NCI-H345 treated with DMSO at 0.1 percent for 48 hours (cell line): ENCODE results near the gene POFUT2.

Source experiments
- DNase-seq: peaks from one replicate; lab custom pipeline; 2025; ENCODE audit not compliant: unreplicated experiment; lab: John Stamatoyannopoulos, UW

POFUT2 gene

DNA sequence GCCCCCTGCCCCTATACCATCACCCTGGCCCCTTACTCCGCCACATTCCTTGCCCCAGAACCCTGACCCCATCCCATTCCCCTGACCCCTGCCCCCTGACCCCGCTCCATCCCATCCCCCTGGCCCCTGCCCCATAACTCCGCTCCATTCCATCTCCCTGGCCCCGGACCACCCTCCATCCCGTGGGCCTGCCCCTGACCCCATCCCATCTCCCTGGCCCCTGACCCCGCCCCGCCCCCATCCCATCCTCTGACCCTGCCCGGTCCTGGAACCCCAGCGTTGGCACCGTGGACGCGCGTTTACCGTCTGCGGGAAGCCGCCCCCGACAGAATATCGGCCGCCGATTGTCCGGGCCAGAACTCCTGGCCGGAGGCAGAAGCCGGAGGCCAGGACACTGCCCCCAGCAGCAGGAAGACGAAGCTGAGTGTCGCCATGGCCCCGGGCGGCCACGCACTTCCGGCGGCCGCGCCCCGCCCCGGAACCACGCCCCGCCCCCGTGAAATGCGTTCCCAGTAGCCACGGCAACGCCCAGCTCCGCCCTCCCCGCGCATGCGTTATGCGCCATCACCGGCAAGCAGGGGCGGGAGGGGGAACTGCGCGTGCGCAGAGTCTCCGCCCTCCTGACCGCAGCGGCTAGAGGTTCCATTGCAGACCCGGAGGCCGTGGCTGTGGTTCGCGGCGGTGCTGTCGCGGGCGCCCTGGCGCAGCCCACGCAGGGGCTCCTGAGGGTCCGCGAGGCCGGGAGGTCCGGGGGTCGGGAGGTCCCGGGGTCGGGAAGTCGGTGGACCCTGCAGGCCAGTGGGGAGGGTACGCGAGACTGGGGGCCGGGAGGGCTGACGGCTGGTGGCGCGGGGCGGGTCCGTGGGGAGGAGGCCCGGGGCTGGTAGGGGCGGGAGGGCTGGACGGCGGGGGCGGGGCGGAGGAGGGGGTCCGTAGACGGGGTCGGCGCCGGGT lies at the start of gene POFUT2:
Gene POFUT2 (minus strand): TSS at position 458 of the 954 bp plus-strand sequence. CDS start 24 bp downstream, at position 434.
- DNase-seq = peak; percentile 96

DNA sequence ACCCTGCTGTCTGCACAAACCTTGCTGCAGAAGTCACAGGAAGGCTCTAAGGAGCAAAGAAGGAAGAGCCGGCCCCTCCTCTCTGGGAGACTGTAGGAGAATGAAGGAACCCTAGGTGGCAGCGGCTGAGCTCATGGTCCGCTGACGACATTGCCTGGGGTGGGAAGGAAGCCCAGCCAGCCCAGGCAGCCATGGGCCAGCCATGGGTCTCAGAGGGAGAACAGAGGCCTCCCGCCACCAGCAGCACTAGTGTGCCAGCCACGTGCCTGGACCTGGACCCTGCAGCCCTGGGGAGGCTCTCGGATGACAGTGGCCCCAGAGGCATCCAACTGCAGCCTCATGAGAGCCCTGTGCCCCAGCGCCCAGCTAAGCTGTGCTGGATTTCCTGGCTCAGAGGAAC lies 49.2 kb upstream of the POFUT2 start:
- DNase-seq = no peak

GRCh38 chr21:45336535-45336810 lies 48.8 kb upstream of the POFUT2 start:
- DNase-seq = no peak

DNA sequence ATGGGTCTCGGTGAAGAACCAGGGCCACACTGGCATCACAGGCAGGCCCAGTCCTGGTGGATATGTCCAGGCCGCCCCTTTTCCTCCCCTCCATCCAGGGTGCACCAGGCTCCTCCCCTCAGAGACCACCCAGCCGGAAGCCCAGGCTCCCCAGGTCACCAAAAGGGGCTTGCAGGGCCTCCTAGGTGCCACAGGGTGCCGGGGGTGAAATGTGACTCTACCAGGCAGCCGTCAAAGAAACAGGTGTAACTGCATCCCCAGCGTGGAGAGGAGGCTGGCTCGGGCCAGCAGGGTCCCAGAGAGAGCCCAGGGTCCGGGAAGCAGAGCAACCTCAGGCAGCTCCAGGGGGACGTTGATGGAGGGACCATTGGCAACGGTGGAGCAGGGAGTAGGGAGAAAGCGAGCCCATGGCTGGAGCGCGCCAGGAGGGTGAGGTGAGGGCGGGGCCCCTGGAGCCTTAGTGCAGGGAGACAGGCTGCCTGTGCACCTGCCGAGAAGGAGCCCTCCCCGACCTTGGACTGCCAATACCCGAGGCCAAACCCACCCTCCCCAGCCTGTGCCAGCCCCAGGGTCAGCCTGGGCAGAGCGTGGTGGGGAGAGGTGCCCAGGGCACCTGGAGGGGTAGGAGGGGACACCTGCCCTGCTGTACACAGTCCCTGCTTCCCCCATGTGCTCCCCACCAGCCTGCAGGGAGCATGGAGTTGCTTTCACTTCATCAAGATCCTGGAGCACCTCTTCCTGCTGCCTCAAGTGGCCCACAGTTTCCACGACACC lies 48.3 kb upstream of the POFUT2 start:
- DNase-seq = no peak

DNA sequence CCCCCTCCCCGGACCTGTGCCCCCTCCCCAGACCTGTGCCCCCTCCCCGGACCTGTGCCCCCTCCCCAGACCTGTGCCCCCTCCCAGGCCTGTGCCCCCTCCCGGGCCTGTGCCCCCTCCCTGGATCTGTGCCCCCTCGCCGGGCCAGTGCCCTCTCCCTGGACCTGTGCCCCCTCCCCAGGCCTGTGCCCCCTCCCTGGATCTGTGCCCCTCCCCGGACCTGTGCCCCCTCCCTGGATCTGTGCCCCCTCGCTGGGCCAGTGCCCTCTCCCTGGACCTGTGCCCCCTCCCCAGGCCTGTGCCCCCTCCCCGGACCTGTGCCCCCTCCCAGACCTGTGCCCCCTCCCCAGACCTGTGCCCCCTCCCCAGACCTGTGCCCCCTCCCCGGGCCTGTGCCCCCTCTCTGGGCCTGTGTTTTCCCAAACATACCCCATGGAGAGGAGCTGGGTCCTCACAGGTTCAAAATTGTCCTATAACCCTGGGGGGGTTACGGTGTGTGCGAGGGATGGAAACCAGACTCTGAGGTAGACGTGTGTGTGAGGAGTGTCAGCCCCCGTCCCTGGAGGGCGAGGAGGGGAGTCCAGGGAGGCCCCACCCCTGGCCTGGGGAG lies 47.6 kb upstream of the POFUT2 start:
- no peak for DNase-seq

DNA sequence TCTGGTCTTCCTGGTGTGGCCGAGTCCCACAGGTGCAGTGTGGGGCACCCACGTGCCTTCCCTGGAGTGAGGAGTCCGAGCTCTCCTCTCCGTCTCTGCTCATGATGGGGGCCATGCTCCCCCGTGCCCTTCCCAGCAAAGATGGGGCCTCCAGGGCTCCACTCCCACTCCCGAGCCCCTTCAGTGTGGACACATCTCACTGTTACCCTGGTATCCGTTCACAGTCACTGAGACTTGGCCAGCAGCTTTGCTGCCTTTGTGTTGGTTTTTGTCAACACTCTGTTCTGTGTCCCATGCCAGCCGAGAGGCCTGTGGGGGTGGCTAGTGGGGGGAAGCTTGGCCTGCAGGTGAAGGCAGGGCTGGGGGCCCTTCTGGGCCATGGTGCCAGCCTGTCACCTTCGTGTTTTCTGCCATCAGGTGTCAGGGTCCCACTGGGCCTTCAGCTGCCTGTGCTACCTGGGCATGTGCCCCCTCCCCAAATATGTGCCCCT lies 46.9 kb upstream of the POFUT2 start:
- DNase-seq = no peak

DNA sequence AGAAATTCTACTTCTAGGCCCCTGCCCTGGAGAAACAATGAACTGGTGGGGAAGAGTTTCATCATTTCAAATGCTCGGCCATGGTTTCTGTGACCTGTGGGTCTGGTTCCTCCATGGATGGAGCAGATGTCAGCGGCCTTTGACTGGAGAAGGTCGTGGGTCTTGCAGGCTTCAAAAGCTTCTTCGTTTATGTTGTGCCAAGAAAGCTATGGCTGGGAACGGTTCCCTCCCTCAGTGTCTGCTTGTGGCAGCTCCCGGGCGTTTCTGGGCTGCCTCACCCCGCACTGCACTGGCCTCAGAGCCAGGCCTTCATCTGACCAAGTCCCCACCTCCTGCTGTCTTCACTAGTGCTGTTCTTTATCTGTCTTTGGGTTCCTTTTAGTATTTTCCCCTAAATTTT lies 46.4 kb upstream of the POFUT2 start:
- no peak for DNase-seq

DNA sequence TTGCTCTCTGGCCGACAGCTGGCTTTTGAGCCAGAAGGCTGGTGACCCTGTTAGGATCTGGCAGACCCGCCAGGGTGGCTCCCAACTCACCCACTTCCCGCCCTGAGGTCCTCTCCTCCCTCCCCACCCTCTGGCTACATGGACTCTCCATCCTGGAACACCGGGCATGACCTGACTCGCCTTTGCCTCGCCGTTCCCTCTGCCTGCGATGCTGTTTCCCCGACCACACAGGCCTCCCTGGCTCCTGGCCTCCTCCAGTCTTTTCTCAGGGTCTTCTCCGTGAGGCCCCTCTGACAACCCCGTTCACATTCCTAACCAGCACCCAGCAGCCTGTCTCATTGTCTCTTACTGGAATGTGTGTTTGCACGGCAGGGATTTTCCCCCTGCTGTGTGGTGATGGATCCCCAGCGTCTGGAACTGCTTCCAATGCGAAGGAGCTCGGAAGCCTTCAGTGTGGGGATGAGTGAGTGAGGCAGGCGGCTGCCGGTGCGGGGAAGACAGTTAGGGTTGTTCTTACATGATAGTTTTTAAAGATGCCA lies 46.0 kb upstream of the POFUT2 start:
- no peak for DNase-seq

DNA sequence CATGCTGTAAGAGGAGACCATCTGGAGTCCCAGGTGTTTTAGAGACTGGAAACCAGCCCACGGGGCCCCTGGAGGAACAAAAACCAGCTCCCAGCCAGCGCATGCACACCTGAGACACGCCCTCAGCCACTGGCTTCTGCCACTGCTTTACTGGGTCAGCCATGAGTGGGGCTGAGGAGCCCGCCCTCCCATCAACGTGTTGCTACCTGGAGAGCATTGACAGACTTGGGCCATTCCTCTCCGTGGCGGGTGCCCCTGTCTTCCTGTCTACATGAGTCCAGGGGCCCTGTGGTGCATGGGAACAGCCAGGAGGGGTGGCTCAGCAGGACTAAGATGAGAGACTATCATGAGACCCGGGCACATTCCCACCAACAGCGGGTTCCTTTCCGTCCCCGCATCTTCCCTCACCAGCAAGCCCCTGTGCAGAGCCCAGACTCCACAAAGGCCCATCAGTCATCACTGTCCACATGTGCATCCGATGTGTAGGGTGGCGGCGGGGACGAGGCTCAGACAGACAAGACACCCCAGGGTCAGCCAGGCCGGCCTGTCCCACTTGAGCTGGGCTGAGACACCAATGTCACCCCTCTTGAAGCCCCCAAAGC lies 45.4 kb upstream of the POFUT2 start:
- DNase-seq = no peak

DNA sequence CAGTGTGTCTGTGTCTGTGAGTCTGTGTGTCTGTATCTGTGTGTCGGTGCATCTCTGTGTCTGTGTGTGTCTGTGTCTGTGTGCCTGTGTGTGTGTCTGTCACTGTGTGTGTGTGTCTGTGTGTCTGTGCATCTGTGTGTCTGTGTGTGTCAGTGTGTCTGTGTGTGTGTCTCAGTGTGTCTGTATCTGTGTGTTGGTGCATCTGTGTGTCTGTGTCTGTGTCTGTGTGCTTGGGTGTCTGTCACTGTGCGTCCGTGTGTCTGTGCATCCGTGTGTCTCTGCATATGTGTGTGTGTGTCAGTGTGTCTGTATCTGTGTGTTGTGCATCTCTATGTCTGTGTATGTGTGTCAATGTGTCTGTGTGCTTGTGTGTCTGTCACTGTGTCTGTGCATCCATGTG lies 44.7 kb upstream of the POFUT2 start:
- no peak for DNase-seq

DNA sequence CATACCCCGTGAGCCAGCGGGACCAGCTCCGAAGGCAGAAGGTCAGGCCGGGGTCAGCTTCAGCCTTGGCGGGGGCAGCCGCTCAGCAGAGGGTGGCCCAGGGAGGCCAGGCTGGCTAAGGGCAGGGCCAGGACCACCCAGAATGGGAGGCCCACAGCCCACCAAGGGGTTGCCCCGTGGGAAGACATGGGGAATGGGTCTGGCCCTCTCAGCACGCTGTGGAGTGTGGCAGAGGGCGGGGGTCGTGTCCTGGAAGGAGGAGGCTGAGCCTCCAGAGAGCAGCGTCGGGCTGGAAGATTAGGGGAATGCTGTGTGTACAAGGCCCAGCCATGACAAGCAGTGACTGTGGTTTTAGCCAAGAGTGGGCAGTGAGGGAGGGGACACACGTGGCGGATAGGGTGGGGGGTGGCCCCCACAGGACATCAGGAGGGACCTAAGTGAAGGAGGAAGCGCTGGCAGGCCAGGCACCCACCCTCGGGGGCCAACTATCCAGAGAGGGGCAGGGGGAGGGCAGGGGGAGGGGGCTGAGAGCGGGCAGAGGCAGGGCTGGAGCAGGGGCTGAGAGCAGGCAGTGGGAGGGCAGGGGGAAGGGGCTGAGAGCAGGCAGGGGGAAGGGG lies 43.9 kb upstream of the POFUT2 start:
- DNase-seq = no peak

DNA sequence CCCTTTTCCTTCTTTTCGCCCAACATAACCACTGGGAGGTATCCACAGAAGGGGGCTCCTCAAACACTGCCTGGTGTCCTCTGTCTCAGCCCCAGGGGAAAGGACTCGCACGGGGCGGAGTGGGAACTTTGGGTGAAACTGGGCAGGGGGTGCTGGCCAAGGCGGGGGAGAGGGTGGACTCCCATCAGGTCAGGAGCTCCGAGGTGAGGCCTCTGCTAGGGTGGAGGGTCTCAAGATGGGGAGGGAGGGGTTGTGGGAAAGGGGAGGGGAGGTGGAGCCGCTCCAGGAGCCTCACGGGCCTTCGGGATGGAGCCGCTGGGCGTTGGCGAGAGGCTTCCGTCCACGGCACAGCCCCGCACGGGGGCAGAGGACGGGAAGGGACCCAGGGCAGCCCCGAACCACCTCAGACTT lies 43.2 kb upstream of the POFUT2 start:
- no peak for DNase-seq

DNA sequence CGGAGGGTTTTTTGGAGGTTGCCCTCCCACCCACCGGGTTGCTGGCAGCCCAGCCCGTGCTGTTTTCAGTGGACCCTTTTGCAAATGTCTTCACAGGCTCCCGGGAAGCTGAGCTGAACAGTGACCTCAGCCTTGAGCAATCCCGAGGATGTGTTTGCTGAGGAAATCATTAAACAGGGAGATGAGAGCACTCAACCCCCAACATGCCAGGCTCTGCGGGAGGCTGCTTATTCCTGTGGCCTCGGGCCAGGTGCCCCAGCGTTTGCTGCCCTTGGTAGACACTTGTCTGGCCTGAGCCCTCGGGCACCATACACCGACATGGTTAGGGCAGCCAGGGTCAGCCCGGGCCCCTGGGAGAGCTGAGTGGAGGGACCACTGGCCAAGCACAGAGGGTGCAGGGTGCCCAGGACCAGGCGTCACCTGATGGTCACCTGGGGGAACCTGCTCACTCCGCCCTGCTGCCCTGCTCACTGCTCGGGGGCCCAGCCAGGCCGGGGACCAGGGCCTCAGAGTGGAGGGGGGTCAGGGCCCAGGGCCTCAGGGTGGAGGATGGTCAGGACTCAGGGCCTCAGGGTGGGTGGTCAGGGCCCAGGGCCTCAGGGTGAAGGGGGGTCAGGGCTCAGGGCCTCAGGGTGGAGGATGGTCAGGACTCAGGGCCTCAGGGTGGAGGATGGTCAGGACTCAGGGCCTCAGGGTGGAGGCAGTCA lies 42.5 kb upstream of the POFUT2 start:
- DNase-seq = peak; percentile 30

DNA sequence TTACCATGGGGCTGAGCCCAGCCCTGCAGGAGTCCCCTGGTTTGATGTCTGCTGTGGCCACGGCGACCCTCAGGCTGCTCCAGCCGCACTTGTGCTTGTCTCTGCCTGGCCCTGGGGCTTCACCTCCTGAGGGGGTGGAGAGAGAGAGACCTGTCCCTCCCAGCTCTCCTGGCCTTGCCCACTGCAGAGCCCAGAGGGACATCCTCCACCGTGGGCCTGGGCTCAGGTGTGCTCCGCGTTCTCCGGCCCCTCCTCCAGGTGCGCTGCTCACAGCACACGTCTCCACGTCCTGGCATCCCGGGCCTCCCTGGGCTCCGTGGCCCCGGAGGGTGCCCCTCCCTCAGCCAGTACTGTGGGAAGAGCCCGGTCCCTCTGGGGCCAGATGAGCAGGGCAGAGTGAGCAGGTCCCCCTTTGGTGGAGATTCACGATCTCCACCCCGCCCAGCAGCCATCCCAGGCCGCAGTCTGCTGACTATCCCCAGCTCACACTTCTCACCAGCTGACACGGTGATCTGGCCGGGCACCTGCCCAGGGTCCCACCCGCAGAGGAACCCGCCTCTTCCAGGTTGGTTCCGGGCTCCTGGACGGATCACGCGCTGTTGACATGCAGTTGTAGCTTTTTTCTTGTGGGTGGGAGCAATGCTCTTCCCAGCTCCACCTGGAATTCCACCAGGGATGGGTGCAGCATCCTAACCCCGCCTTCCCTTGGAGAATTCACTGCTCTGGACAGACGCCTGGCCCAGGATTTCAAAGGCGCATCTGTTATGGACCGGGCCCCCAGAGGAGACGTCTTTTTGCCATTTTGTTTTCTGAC lies 41.8 kb upstream of the POFUT2 start:
- DNase-seq = no peak

DNA sequence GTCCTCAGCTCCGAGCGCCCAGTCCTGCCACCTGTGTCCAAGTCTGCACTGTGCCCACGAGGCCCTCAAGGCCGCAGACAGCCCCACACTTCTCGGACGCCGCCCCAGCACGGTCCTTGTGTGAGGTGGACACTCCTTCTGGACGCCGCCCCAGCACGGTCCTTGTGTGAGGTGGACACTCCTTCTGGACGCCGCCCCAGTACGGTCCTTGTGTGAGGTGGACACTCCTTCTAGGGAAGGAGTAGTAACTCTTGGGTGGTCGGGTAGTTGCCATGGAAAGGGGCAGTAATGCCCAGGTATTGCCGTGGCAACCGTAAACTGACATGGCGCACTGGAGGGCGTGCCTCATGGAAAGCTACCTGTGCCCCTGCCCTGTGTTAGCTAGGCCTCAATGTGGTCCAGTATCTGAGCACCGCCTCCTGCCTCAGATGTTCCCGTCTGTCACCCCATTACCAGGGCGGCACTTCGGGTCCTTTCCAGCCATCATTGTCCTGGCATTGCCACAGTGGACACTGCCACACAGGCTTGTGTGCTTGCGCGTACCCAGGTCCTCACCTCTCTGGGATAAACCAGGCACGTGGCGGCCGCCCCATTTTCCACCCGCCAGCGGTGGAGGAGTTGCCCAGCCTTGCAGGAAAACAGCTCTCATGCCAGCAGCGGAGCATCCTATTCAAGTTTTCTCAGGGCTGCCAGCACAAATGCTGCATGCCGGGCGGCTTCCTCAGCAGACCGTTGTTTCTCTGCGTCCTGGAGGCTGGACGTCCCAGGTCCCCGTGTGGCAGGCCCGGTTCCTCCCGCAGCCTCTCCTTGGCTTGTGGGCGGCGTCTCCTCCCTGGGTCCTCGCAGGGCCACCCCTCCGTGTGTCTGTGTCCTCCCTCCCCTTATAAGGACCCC lies 40.8 kb upstream of the POFUT2 start:
- no peak for DNase-seq

DNA sequence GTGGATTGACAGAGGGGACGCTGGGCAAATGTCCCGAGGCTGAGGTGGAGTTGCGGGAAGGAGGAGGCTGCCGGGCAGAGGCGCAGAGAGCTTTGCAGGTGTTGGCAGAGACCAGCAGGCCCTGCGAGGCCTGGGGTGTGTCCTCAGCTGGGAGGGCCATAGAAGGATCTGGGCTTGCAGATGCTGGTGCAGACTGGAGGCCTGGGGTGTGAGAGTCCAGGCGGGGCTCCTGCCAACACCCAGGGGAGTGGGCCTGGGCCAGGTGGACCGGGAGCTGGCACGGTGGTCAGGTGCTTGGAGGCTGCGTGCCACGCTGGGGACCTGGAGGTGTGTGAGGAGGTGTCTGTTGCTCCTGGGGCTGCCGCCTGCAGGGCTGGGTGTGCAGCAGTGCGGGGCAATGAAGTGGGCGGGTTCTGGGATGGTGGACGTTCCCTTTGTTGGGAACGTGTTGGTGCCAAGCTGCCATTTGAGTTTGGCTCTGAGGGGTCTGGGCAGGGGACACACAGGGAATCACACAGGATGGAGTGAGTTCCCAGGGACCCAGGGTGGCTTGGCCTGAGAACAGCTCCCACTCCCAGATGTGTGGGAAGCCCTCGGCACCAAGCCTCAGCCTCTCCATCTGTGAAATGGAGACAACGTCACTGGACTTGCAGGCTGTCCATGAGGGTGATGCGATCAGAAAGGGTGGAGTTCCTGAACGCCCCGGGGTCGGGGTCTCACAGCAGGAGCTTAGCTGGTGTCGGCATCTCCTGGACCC lies 39.9 kb upstream of the POFUT2 start:
- DNase-seq = no peak

DNA sequence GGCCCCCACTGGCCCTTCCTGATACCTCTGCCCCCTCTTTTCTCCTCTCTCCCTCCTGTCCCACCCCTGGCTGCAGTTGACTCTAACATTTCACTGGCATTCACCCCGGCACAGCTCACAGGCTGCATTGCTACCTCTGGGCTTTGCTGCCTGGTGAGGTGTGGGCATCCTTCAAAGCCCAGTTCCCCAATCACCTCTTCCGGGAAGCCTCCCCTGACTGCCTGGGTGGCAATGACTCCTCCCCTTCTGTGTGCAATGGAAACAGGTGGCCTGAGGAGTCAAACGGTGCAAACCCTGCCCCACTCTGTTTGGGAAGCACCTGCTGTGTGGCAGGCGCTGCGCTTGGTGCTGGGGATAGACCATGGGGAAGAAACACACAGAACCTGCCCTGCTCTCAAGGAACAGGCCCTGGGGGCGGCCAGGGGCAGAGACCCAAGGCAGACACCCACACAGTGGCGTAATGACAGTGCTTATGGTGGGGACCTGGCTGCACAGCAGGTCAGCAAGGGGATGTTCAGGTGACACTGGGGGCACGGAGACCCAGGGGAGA lies 39.3 kb upstream of the POFUT2 start:
- DNase-seq = no peak
